ENCODE data around the gene SLIT3.

The SLIT3 gene

GRCh38 chr5:169029661-169030274 is 271.2 kb downstream of the SLIT3 start:
- DNase-seq (ENCODE audit: low read depth, low spot score): no peak

- DNase-seq (ENCODE audit: low read depth, low spot score): no peak
Measured at GRCh38 chr5:169029037-169029436, 271.9 kb downstream of the SLIT3 start.

GRCh38 chr5:169027501-169028061 is 273.4 kb downstream of the SLIT3 start:
- peak; percentile 59 for DNase-seq (ENCODE audit: low read depth, low spot score)

- DNase-seq (ENCODE audit: low read depth, low spot score): no peak
Measured at GRCh38 chr5:169025491-169025890, 275.4 kb downstream of the SLIT3 start.

GRCh38 chr5:169024421-169024820 is 276.5 kb downstream of the SLIT3 start:
- no peak for DNase-seq (ENCODE audit: low read depth, low spot score)

- DNase-seq (ENCODE audit: low read depth, low spot score): no peak
Measured at GRCh38 chr5:169022718-169023117, 278.2 kb downstream of the SLIT3 start.

- DNase-seq (ENCODE audit: low read depth, low spot score): no peak
Measured at GRCh38 chr5:169020102-169020501, 280.8 kb downstream of the SLIT3 start.

GRCh38 chr5:169018925-169019324 is 282.0 kb downstream of the SLIT3 start:
- no peak for DNase-seq (ENCODE audit: low read depth, low spot score)

GRCh38 chr5:169015991-169016390 is 284.9 kb downstream of the SLIT3 start:
- DNase-seq (ENCODE audit: low read depth, low spot score): no peak

GRCh38 chr5:169013846-169014245 is 287.1 kb downstream of the SLIT3 start:
- DNase-seq (ENCODE audit: low read depth, low spot score): no peak

- no peak for DNase-seq (ENCODE audit: low read depth, low spot score)
Measured at GRCh38 chr5:169013208-169013728, 287.7 kb downstream of the SLIT3 start.

- no peak for DNase-seq (ENCODE audit: low read depth, low spot score)
Measured at GRCh38 chr5:169012450-169012849, 288.5 kb downstream of the SLIT3 start.

- no peak for DNase-seq (ENCODE audit: low read depth, low spot score)
Measured at GRCh38 chr5:169011451-169011850, 289.5 kb downstream of the SLIT3 start.

- no peak for DNase-seq (ENCODE audit: low read depth, low spot score)
Measured at GRCh38 chr5:169011009-169011408, 289.9 kb downstream of the SLIT3 start.

- no peak for DNase-seq (ENCODE audit: low read depth, low spot score)
Measured at GRCh38 chr5:169009123-169009522, 291.8 kb downstream of the SLIT3 start.

GRCh38 chr5:169006842-169007790 is 293.8 kb downstream of the SLIT3 start:
- DNase-seq (ENCODE audit: low read depth, low spot score): no peak

GRCh38 chr5:169004551-169004950 is 296.4 kb downstream of the SLIT3 start:
- no peak for DNase-seq (ENCODE audit: low read depth, low spot score)

- no peak for DNase-seq (ENCODE audit: low read depth, low spot score)
Measured at GRCh38 chr5:169003721-169004541, 297.0 kb downstream of the SLIT3 start.

- DNase-seq (ENCODE audit: low read depth, low spot score): no peak
Measured at GRCh38 chr5:169002953-169003555, 297.9 kb downstream of the SLIT3 start.

GRCh38 chr5:169001394-169001793 is 299.5 kb downstream of the SLIT3 start:
- no peak for DNase-seq (ENCODE audit: low read depth, low spot score)

- DNase-seq (ENCODE audit: low read depth, low spot score): no peak
Measured at GRCh38 chr5:168995024-168995423, 305.9 kb downstream of the SLIT3 start.
